NT2/D1 (cell line): ENCODE results near the gene PRRC2A.

Experiments used
- SUZ12 ChIP-seq: IDR thresholded peaks from 2 replicates; pipeline ENCODE4 v1.6.1; 2011; ENCODE audit not compliant: insufficient read length, insufficient read depth; ENCODE audit errors: extremely low read depth
- ZNF274 ChIP-seq: IDR thresholded peaks from 2 replicates; pipeline ENCODE4 v1.6.1; 2011; ENCODE audit warnings: mild to moderate bottlenecking, low read depth, low read length

GRCh38 chr6:31634131-31634530, 13.6 kb downstream of the PRRC2A start:
- TF ChIP-seq SUZ12 (no peak), ZNF274 (no peak)
